Middle frontal gyrus (tissue), 1 donor: ENCODE results near the gene OR2H1.
"Not testable (repeated sequence)": the region's sequence is repeated elsewhere in the genome, so short reads cannot be mapped to it uniquely, and the experiment has no call there.

Source experiments
- DNase-seq: peaks from one replicate; pipeline ENCODE4 v3.0.0-alpha.2; 2015; ENCODE audit warnings: low spot score; ENCODE audit errors: extremely low spot score

OR2H1 gene

DNA sequence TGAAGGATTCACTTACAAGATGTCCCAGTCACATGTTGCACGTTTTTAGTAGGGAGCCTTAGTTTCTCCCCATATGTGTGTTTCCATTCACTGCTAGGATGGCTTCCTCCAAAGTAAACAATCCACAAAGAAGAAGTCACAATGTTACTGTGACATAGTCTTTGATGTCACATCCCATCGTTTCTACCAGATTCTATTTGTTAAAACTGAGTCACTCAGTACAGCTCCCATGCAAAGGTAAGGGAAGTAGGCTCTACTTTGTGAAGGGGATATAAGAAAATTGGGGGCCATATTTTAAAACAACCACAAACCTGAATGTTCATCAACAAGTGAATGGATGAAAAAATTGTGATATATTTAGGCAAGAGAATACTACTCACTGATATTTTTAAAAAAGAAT, at the start of gene OR2H1, which contains the start of gene OR11A1:
OR2H1 (plus strand) TSS at position 185 of the 400 bp plus-strand sequence. CDS start 4,615 bp downstream, outside the sequence.
OR11A1 (minus strand) TSS at position 101 of the 400 bp plus-strand sequence. CDS start 29,430 bp downstream, outside the sequence.
- no peak for DNase-seq

DNA sequence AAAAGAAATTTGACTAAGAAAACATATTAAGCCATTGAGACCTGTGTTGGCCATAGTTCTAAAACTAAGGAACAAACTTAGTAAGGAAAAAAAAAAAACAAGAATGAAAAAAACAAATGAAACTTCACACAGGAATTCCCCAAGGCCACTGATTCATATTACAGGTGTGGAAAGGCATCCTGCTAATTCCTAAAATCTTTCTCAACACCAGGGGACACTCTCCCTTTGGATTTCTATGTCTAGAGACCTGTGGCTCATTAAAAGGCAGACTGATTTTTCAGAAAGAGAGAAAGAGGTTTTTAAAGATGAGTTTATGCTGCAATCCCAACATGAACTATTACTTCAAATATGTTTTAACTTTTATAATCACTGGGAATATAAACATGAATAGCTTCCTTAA, 42.4 kb upstream of the OR2H1 start, which contains the start of gene OR12D1:
OR12D1 (plus strand) TSS at position 341 of the 400 bp plus-strand sequence.
- no peak for DNase-seq

DNA sequence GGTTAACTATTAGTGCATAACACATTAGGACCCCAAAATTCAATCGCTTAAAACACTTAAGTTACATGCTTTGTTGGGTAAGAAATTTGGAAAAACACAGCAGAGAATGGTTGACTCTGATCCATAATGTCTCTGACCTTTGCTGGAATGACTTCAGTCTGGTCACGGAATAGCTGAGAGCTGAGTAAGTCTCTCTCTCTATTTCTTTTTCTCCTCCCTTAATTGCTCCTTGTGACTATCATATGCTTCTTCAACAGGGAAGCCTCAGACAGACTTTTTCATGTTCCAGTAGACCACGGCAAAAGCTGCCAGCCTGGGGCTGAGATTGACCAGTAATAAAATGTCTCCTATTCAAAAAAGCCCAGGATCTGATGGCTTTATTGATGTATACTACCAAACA, 37.4 kb upstream of the OR2H1 start:
- no peak for DNase-seq

DNA sequence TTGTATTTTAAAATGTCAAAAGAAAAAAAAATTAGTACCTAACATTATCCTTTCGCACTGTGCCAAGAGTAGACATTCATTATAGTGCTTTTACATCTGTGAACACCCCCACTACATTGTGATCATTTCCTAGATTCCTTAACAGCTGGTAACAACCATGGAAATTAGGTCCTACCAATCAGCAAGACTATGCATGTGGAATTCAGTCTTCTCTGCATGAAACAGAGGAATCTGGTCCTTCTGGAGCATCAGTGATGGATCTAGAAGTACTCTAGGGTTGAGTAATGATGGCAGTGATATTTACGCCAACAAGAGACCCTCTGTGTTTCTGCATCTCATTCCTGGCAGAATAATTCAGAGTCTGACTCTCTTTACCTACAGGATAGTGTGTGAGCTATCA, 32.8 kb upstream of the OR2H1 start:
- DNase-seq = no peak

- DNase-seq = no peak
Observed at GRCh38 chr6:29424575-29424974, 32.4 kb upstream of the OR2H1 start.

DNA sequence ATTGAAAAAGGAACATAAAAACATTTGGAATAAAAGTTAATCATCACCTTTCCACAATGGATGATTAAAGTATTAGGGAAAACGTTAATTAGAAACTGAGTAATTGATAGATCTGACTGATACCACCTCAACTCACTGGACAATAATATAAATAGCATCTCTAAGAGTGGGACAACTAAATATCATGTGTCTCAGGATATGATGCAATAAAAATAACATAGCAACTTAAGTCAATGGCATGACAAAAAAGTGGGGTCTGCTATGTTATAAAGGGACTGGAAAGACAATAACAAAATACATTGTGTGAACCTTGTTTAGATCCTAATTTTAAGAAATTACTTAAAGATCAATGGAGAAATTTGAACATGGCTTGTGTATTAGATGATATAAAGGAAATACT, 31.9 kb upstream of the OR2H1 start:
- no peak for DNase-seq

DNA sequence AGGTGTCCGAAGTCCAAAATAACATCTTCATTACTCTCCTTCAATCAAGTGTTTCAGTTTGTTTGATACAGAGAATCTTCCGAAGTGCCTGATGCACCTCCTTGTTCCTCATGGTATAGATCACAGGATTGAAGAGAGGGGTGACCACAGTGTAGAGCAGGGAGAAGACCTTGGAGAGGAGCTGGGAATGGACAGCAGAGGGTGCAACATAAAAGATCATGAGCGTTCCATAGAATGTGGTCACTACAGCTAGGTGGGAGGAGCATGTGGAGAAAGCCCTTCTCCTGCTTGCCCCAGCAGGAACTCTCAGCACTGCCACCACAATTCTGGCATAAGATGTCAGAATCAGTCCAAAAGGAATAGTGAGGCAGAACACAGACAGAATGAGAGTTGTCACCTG, 30.3 kb upstream of the OR2H1 start:
- no peak for DNase-seq

DNA sequence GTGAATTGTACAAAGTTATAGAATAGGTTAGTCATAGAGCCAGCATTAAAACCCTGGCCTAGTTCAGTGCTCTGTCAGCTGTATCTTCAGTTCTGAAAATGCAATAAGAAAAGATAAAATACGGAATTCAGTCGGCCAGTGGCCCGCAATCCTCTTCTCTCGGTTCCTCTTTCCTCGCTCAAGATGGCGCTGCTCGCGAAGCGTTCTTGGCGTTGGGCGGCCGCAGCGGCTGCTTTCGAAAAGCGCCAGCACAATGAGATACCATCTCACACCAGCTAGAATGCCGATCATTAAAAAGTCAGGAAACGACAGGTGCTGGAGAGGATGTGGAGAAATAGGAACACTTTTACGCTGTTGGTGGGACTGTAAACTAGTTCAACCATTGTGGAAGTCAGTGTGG, 20.2 kb upstream of the OR2H1 start:
- not testable (repeated sequence) for DNase-seq

DNA sequence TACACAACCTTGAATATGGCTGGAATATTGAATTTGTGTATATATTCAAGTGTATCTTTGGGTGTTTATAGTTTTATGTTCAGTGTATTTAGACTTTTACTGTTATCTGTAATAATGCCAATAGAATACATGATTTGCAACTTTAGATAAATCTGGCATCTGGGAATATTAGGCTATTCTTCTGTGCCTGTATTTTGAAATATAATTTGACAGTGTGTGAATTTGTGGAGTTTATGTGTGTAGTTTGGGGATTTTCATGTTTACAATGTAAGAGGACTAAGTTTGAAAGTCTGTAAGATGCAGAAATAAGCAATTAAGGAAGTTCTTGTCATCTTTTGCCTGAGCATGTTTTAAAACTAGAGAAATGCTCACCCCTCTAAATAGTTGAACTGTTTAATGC, 17.9 kb upstream of the OR2H1 start, which contains the start of gene OR10C1:
OR10C1 (plus strand) TSS at position 301 of the 400 bp plus-strand sequence. CDS start 710 bp downstream, outside the sequence.
- DNase-seq = no peak

DNA sequence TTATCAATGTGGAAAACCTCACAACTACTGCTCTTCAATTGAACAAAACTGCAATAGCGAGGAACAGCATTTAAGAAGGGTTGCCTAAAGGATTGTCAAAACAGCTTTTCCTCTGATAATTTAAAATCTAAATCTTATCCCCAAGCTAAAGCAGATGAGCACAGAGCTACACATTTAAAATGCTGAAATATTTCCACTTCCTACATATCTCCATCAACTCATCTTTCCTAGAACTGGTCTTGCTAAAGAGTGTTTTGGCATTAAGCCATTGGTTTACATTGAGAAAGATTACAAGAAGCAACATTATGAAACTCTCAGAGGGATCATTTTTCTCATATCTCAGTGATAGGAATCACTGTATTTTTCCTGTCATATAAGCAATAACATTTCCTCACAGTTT, 14.2 kb upstream of the OR2H1 start:
- no peak for DNase-seq

DNA sequence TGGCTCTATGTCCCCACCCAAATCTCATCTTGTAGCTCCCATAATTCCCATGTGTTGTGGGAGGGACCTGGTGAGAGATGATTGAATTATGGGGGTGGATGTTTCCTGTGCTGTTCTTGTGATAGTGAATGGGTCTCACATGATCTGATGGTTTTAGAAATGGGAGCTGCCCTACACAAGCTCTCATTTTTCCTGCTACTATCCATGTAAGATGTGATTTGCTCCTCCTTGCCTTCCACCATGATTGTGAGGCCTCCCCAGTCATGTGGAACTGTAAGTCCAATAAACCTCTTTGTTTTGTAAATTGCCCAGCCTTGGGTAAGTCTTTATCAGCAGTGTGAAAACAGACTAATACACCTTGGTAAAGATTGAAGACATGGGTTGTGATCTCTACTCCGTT, 12.9 kb upstream of the OR2H1 start:
- DNase-seq = not testable (repeated sequence)

GRCh38 chr6:29447670-29448069, 9.3 kb upstream of the OR2H1 start:
- no peak for DNase-seq

DNA sequence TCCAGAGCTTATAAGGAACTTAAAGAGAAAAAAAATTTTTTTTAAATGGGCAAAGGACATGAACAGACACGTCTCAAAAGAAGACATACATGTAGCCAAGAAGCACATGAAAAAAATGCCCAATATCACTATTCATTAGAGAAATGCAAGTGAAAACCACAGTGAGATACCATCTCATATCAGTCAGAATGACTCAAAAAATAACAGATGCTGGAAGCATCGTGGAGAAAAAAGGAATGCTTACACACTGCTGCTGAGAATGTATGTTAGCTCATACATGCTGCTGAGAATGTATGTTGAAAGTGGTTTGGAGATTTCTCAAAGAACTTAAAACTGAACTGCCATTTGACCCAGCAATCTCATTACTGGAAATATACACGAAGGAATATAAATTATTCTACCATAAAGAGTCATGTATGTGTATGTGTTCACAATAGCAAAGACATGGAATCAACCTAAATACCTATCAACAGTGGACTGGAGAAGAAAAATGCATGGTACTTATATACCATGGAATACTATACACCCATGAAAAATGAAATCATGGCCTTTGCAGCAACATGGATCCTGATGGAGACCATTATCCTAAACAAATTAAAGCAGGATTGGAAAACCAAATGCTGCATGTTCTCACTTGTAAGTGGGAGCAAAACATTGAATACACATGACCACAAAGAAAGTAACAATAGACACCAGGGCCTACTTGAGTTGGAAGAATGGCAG, 5.3 kb upstream of the OR2H1 start:
- no peak for DNase-seq

GRCh38 chr6:29461021-29461814, 4.3 kb downstream of the OR2H1 start:
- DNase-seq = no peak

- DNase-seq = no peak
Observed at GRCh38 chr6:29462022-29462421, 5.1 kb downstream of the OR2H1 start.

GRCh38 chr6:29465279-29465678, 8.3 kb downstream of the OR2H1 start:
- DNase-seq = no peak

GRCh38 chr6:29465801-29466200, 8.8 kb downstream of the OR2H1 start:
- no peak for DNase-seq

DNA sequence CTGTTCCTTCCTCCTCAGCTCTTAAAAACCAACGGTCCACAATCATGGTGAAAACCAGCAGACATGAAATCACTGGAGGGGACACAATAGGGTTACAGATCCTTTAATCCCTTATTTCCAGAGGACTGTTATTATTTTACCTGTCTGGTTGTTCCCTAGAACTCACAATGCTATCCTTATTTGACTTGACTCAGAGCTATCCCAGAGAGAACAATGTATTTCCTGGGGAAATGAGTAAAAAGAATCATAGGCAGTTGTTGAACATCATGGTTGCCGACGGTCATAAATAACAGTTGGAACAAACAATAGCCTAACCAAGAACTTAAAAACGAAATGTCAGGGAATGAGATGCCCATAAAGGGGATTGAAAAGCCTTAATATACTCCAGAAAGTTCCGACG, 9.3 kb downstream of the OR2H1 start:
- DNase-seq = no peak

DNA sequence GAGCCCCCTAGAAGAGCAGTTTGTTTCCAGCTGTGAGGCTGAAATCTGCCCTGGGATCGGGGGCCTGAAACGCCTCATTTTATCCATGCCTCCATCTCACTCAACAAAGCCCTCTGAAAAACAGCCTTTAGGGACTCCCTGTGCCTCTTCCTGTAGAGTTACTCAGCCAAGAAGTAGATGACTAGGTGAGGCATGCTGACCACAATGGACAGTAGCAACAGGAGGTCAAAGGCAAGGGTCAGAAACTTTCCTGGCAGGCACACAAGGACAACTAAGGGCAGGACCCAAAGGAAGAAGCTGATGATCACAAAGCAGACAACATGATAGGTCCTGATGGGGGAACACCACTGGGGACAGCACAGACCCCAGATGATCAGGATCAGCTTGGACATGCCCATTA, 18.0 kb downstream of the OR2H1 start:
- no peak for DNase-seq

- DNase-seq = no peak
Observed at GRCh38 chr6:29477923-29478450, 21.0 kb downstream of the OR2H1 start.

- no peak for DNase-seq
Observed at GRCh38 chr6:29478740-29479139, 21.8 kb downstream of the OR2H1 start.

DNA sequence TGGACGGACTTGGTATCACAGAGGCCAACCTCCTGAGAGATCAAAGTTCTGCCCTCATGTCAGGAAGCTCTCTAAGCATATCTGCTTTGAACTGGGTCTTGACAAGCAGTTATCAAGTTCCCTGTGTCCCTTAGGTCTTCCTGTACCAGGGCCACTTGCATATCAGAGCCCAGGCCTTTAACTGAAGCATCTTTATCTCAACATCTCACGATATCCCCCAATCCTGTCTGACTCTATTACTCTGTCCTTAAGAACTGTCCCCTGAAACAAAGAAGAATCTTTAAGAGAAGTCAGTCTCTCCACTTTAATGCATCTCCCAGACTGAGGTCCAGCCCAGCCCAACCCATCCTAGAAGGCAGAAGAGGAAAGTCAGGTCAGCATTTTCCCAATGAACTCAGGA, 22.6 kb downstream of the OR2H1 start:
- no peak for DNase-seq
